Measurements from ENCODE around the gene NFXL1. TPM values are rescaled to one million over a fixed set of nuclear protein-coding genes. Genes with fewer than 3 reads are reported as not detected.

Gene NFXL1
- total RNA-seq, 1 experiment from 2014 or later, result 5.5 TPM

DNA sequence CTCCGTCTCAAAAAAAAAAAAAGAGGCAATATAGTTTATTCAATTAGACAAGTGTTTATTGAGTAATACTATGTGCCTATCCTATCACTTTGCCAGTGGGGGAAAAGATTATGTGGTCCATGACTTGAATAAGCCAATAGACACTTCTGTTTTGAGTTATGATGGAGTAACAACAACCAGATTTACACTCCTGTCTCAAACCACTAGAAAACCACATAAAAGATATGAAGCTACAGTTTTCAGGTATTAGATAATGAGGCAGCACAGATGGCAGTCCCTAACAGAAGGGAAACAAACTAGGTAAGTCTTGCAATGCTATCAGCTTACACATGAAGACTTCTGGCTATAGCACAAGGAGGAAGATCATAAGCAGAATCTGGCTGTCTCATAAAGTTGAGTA lies 22.5 kb downstream of the NFXL1 start:
- DNase-seq (ENCODE audit: low read depth), result no peak

DNA sequence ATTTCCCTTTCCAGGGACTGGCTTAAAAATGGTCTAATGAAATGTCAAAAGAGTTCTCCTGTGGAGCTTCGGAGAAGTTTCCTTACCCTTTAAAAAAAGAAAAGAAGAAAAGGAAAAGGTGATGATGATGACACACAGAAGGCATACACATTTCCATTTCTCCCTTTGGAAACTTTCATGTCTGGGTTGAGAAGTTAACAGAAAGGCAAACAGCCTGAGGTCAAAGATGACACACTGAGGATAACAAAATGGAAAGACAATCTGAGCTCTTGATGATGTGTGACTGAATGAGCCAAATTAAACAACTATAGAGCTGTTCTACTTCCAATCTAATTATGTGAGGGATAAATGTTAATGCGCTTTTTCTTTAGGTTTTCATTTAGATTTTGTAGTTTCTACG lies 32.2 kb downstream of the NFXL1 start:
- no peak for DNase-seq (ENCODE audit: low read depth)

DNA sequence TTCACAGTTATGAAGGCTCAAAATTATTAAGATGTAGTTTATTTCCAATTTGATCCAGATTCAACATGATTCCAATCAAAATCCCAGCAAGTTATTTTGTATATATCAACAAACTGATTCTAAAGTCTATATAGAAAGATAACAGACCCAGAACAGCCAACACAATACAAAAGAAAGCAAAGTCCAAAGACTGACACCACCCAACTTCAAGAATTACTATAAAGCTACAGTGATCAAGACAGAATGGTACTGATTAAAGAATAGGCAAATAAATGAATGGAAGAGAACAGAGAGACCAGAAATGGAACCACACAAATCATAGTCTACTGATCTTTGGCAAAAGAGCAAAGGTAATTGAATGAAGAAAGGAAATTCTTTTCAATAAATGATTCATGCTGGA lies 34.9 kb downstream of the NFXL1 start:
- DNase-seq (ENCODE audit: low read depth), result no peak

DNA sequence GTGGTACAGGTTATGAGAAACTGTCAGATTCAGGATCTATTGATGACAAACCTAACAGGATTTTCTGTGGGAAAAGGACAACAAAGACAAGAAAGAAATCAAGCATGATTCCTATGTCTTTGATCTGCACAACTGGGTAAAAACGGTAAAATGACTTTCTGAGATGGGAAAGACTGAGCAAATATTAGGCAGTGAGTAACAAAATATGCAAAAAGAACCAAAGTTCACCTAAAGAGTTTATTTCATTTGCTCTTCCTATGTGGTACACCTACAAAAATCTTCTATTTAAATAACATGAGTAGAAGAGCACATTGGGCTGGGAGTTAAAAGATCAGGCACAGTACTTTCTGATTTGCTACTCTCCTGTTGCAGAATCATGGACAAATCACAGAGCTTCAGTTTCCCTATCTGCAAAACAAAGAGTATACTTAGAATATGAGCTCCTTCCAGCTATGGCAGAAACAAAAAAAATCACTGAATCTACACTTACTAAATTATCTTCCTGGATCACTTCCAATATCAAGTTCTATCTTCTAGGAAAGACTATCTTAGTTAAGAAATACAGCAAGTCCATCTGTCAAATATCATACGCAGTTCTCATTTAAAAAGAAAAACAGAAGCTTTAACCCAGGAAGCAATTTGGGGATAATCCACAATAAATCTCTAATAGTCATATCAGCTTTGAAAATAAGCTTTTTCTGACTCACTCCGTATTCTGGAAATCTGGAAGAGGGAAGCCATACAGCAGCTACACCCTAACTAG lies 37.4 kb downstream of the NFXL1 start:
- DNase-seq (ENCODE audit: low read depth), result no peak

- DNase-seq (ENCODE audit: low read depth), result no peak
These were observed 38.1 kb downstream of the NFXL1 start for GRCh38 chr4:47876310-47876709.

- no peak for DNase-seq (ENCODE audit: low read depth)
These were observed 40.4 kb downstream of the NFXL1 start for GRCh38 chr4:47873877-47874541.

- peak; percentile 1 for DNase-seq (ENCODE audit: low read depth)
These were observed 50.9 kb downstream of the NFXL1 start for GRCh38 chr4:47863486-47863885.

- DNase-seq (ENCODE audit: low read depth), result peak; percentile 25
These were observed 52.1 kb downstream of the NFXL1 start for GRCh38 chr4:47862297-47862696.

DNA sequence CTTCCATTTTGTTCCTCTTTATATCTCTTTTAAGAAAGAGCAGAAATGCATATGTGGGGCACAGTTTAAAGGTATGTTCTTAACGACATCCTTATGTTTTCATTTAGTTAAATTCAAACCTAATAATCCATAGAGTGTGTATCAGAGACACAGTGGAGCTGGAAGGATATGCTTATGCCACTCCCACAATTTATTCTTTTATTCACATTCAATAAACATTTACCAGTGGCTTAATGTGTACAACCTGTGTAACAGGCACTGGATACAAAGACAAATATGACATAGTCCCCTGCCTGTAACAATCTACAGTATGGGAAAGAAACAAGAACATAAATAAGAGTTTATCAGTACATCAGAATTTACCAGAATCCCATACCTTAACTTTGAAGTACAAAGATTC lies 54.1 kb downstream of the NFXL1 start:
- no peak for DNase-seq (ENCODE audit: low read depth)

DNA sequence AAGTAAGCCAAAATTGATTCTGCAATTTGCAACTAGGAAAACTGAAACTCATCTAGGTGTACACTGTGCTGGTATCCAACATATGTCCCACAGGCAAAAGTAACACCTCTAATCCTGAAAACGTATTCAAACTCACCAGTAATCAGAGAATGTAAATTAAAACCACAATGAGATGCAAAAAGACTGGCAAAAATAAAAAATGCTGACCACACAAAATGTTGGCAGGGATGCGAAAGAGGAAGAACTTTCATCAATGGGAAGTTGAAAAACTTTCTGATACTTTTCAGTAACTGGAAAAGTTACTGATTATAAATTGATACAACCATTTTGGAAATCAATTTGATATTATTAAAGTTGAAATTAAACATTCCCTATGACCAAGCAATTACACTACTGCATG lies 56.4 kb downstream of the NFXL1 start:
- no peak for DNase-seq (ENCODE audit: low read depth)

GRCh38 chr4:47856713-47857112 lies 57.7 kb downstream of the NFXL1 start:
- DNase-seq (ENCODE audit: low read depth), result no peak

- DNase-seq (ENCODE audit: low read depth), result no peak
These were observed 59.0 kb downstream of the NFXL1 start for GRCh38 chr4:47855350-47855749.

DNA sequence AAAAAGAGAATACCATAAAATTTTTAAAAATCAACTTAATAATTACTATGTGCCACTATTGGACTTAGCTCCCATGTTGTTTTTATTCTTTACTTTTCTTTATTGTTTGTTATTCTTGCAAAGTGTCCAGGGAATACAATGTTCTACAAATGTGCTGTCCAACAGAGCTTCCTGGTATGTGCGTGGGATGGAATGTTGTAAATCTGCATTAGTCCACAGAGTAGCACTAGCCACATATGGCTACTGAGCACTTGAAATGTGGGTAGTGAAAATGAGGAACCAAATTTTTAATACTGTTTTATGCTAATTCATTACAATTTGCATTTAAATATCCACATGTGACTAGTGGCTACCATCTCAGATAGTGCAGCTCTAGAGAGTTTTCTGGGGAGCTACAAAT lies 62.2 kb downstream of the NFXL1 start:
- DNase-seq (ENCODE audit: low read depth), result no peak

GRCh38 chr4:47849466-47849865 lies 64.9 kb downstream of the NFXL1 start:
- no peak for DNase-seq (ENCODE audit: low read depth)

GRCh38 chr4:47848041-47848440 lies 66.3 kb downstream of the NFXL1 start:
- no peak for DNase-seq (ENCODE audit: low read depth)

DNA sequence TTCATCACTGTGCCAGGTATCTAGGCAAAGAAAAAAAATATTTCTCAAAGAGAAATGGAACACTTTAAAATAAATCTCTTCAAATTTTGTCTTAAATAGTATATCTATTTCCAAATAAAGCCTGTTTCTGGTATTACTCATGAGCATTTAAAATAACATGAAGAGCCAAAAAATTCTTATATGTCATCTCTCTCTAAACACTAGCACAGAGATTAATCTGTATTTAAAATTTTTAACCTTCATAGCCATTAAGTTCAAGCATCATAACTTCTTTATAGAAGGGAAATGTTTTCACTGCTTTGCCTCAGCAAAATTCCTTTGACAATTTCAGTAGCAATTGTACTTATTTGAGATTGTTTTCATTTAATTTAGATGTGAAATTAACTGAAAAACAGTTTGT lies 71.4 kb downstream of the NFXL1 start:
- DNase-seq (ENCODE audit: low read depth), result no peak

DNA sequence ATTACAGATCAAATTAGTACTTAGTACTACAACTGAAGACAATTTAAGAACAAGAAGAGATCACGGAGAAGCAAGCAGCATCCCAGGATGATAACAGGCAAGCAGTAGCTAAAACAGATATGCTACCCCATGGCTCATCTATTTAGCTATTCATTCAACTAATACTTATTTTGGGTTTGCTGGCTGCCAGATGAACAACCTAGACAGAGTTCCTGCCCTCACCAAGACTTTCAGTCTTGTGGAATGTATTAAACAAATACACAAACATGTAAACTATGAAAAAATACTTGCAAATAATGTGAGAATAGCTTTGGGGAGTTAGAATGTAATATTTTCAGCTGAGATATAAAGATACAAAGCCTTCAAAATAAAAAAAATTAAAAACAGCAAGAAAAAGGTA lies 74.1 kb downstream of the NFXL1 start:
- DNase-seq (ENCODE audit: low read depth), result no peak

- DNase-seq (ENCODE audit: low read depth), result no peak
These were observed 75.1 kb downstream of the NFXL1 start for GRCh38 chr4:47839259-47839658.

DNA sequence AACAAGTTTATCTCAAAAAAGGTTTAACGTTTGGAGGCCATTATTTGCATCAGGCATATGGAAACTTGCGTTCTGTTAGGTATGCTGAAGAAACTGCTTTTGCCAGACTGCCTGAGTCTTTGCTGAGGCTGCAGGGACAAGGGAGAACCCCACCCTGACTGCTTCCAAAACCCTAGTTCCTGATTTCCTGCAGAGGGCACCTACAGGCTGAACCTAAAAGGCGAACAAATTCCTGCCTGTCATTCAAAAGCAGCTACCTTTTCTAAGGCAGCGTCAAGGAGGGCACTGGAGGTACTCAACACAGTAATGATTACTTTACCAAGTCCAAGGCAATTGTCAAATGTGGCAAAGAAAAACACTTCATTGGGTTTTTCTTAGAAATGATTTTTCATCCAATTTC lies 75.9 kb downstream of the NFXL1 start:
- no peak for DNase-seq (ENCODE audit: low read depth)

DNA sequence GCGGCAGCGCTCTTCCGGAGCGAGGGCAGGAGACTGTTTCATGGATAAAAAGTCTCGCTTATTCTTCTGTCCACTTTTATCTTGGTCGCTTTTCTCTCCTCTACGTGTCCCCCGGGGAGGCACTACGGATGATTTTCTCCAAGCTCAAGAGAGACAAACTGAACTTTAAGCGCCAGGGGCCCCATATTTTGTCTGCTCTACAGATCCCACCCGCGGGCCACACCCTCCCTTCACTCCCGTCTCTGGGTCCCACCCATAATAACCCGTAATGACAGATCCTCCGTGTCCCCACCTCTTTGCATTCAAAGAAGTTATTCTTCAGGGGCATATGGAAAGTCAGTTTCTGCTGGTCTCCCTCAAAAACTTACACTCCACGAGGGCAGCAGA lies 76.5 kb downstream of the NFXL1 start, which contains the start of gene CORIN:
TSS of gene CORIN (minus strand) at position 160 of the 387 bp plus-strand sequence. CDS start at position 42, 118 bp downstream.
- DNase-seq (ENCODE audit: low read depth), result no peak

- peak; percentile 45 for DNase-seq (ENCODE audit: low read depth)
These were observed 77.1 kb downstream of the NFXL1 start for GRCh38 chr4:47837094-47837907.

DNA sequence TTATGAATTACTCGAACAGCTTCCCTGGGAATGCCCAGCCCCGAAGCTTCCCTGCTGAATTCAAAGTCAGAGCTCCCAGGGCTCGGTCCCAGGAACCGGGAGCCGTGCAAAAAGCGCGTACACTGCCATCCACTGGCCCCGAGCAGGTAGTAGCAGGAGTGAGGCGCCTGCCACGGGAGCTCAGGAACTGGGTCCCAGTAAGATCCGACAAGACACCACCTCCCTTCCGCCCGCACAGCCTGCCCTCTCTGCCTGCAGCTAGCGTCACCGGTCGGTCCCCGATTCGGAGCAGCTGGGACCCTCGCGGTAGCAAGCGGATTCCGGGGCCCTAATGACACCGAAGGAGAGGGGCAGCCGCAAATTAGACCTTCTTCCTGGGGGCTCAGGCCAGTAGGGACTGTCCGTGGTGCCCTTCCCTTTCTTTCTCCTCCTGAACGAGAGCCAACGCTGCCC lies 77.7 kb downstream of the NFXL1 start:
- DNase-seq (ENCODE audit: low read depth), result peak; percentile 82

DNA sequence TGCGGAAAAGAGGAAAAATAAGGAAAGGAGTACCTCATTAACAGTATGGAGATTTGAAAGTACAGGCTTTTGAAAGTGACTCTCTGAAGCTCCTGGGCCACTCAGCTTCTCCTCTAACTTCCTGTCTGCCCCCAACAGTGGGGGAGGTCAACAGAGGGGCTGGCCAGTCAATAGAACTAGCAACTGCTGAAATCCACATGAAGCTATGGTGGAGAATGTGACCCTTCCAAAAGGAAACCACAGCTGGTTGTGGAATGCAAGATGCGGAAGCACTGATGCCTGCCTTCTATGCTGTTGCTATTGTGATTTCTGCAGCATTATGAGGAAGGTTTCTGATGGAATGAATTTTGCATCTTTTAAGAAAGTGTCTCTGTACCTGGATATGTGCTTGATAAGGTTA lies 78.9 kb downstream of the NFXL1 start:
- DNase-seq (ENCODE audit: low read depth), result no peak
